NCI-H524 treated with DMSO at 0.1 percent for 48 hours (cell line): ENCODE data around the gene VAV2.

Experiments used
- DNase-seq: peaks from one replicate; lab custom pipeline; 2025; lab: John Stamatoyannopoulos, UW

The VAV2 gene

GRCh38 chr9:133875131-133875530, 117.0 kb downstream of the VAV2 start:
- no peak for DNase-seq

GRCh38 chr9:133874659-133875058, 117.5 kb downstream of the VAV2 start:
- no peak for DNase-seq

- peak; percentile 38 for DNase-seq
These were observed 118.0 kb downstream of the VAV2 start for GRCh38 chr9:133874060-133874657.

GRCh38 chr9:133873461-133873891, 118.6 kb downstream of the VAV2 start:
- peak; percentile 82 for DNase-seq

GRCh38 chr9:133873009-133873408, 119.1 kb downstream of the VAV2 start:
- no peak for DNase-seq

- peak; percentile 74 for DNase-seq
These were observed 121.2 kb downstream of the VAV2 start for GRCh38 chr9:133870598-133871595.

- DNase-seq = no peak
These were observed 122.3 kb downstream of the VAV2 start for GRCh38 chr9:133869674-133870405.

- DNase-seq = no peak
These were observed 123.9 kb downstream of the VAV2 start for GRCh38 chr9:133868203-133868602.

GRCh38 chr9:133866946-133867345, 125.2 kb downstream of the VAV2 start:
- no peak for DNase-seq

GRCh38 chr9:133864011-133864410, 128.1 kb downstream of the VAV2 start:
- no peak for DNase-seq

GRCh38 chr9:133863257-133863592, 128.9 kb downstream of the VAV2 start:
- DNase-seq = no peak

- DNase-seq = no peak
These were observed 129.4 kb downstream of the VAV2 start for GRCh38 chr9:133862585-133863256.

GRCh38 chr9:133861692-133862091, 130.4 kb downstream of the VAV2 start:
- no peak for DNase-seq

- DNase-seq = no peak
These were observed 131.0 kb downstream of the VAV2 start for GRCh38 chr9:133861086-133861485.

GRCh38 chr9:133858771-133859170, 133.4 kb downstream of the VAV2 start:
- no peak for DNase-seq

GRCh38 chr9:133857639-133858038, 134.5 kb downstream of the VAV2 start:
- DNase-seq = no peak

GRCh38 chr9:133856798-133857197, 135.3 kb downstream of the VAV2 start:
- DNase-seq = no peak

- no peak for DNase-seq
These were observed 136.2 kb downstream of the VAV2 start for GRCh38 chr9:133855802-133856521.

GRCh38 chr9:133855371-133855770, 136.8 kb downstream of the VAV2 start:
- DNase-seq = no peak

GRCh38 chr9:133854765-133855164, 137.4 kb downstream of the VAV2 start:
- DNase-seq = peak; percentile 95

GRCh38 chr9:133854048-133854447, 138.1 kb downstream of the VAV2 start:
- DNase-seq = no peak
